Measurements from ENCODE around the gene DIAPH3. TPM values are rescaled to one million over a fixed set of nuclear protein-coding genes. Genes with fewer than 3 reads are reported as not detected.

The DIAPH3 gene
- total and polyA plus RNA-seq, 2 of the 4 experiments (the other 2 are of a cell fraction), result 8.9 to 9.3 TPM

- H2AK9ac ChIP-seq (replicated peaks; ENCODE audit: low read depth, low read length, poor library complexity), result no peak overlapping the region
- H3K79me1 ChIP-seq (ENCODE audit: low read depth in 1 of 2, low read length in 2 of 2), result peaks cover 16 to 24% of the 10 kb centered on the region in 2 experiments; a peak in 3 of 4 replicates
- H4K5ac ChIP-seq (ENCODE audit: low read depth, low read length), result no peak overlapping the region
- H2AFZ ChIP-seq (replicated peaks; ENCODE audit: low read length, poor library complexity), result no peak overlapping the region
- TF ChIP-seq RAD21 (IDR thresholded peaks at IDR 0.05; ENCODE audit: low read length), result no peak
- TF ChIP-seq FOS (IDR thresholded peaks at IDR 0.05; ENCODE audit: low read depth, low read length), result no peak
- no peak for TF ChIP-seq MAZ (IDR thresholded peaks at IDR 0.05; ENCODE audit: borderline replicate concordance, low read depth, low read length)
- no peak for TF ChIP-seq MAFK (IDR thresholded peaks at IDR 0.05; ENCODE audit: low read depth, low read length)
- TF ChIP-seq, protein P1, sequence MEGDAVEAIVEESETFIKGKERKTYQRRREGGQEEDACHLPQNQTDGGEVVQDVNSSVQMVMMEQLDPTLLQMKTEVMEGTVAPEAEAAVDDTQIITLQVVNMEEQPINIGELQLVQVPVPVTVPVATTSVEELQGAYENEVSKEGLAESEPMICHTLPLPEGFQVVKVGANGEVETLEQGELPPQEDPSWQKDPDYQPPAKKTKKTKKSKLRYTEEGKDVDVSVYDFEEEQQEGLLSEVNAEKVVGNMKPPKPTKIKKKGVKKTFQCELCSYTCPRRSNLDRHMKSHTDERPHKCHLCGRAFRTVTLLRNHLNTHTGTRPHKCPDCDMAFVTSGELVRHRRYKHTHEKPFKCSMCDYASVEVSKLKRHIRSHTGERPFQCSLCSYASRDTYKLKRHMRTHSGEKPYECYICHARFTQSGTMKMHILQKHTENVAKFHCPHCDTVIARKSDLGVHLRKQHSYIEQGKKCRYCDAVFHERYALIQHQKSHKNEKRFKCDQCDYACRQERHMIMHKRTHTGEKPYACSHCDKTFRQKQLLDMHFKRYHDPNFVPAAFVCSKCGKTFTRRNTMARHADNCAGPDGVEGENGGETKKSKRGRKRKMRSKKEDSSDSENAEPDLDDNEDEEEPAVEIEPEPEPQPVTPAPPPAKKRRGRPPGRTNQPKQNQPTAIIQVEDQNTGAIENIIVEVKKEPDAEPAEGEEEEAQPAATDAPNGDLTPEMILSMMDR (conservative IDR thresholded peaks at IDR 0.05; ENCODE audit: low read depth, low read length), result no peak
- no peak for TF ChIP-seq CEBPB (IDR thresholded peaks at IDR 0.05; ENCODE audit: low read depth, low read length)
- TF ChIP-seq RFX5 (IDR thresholded peaks at IDR 0.05; ENCODE audit: low read depth, low read length), result no peak
- no peak for TF ChIP-seq SMC3 (IDR thresholded peaks at IDR 0.05; ENCODE audit: low read depth, low read length)
- TF ChIP-seq POLR2A (IDR thresholded peaks at IDR 0.05; ENCODE audit: low read depth, low read length), result no peak
- H3K9me1 ChIP-seq (ENCODE audit: insufficient read depth, low read length), result no peaks in the 10 kb centered on the region
- H3K4me1 ChIP-seq (ENCODE audit: control insufficient read depth, insufficient read depth, low read length), result no peaks in the 10 kb centered on the region
- peaks cover under 1% of the 10 kb centered on the region; the same call in 1 of the 2 replicates for H3K36me3 ChIP-seq (ENCODE audit: control insufficient read depth, insufficient read depth, low read length)
- no peak overlapping the region for H3K4me2 ChIP-seq (ENCODE audit: low read depth, low read length)
- no peak overlapping the region for H3K4me3 ChIP-seq (ENCODE audit: insufficient read depth, low read depth, low read length)
- ChIA-PET CTCF (no interaction called here), POLR2A (ENCODE audit: unreplicated experiment) (no interaction called here)
- DNase-seq (peak; percentile 32), ATAC-seq (ENCODE audit: low read depth) (peak; percentile 70)
- H4K8ac ChIP-seq (ENCODE audit: low read depth in 2 of 2, low read length in 2 of 2), result no peak overlapping the region
- H3K56ac ChIP-seq (ENCODE audit: extremely low read depth, insufficient read depth, low read length), result no peak overlapping the region
- no CpG with 5 or more reads among the region's 1 CpG for WGBS, 2 experiments (ENCODE audit: extremely low coverage in 2 of 2, insufficient read length in 1 of 2)
- peak overlapping the region; percentile 43 for H2BK5ac ChIP-seq (ENCODE audit: low read depth, low read length, poor library complexity, severe bottlenecking)
- intact Hi-C loops (cut with micrococcal nuclease) (no loop called here), dilution Hi-C loops (cut with HindIII; ENCODE audit: low sequenced_read_pairs, unreplicated experiment) (no loop called here), in situ Hi-C loops (cut with MboI; ENCODE audit: low sequenced_read_pairs) (no loop called here)
- H3K9me3 ChIP-seq (ENCODE audit: control insufficient read depth, insufficient read depth, low read length), result peaks cover 2% of the 10 kb centered on the region; the same call in 1 of the 2 replicates
- H3K27ac ChIP-seq (ENCODE audit: insufficient read depth, low read length), result no peak overlapping the region
- no peak overlapping the region for H3K23ac ChIP-seq (ENCODE audit: low read depth, low read length)
- no peak overlapping the region for H3K4ac ChIP-seq (ENCODE audit: low read depth, low read length)
- no peak overlapping the region for H3K18ac ChIP-seq (ENCODE audit: low read depth, low read length)
- BruUV-seq (replicated peaks), result no TSS peak
- no peak overlapping the region for H4K91ac ChIP-seq (ENCODE audit: insufficient read depth, low read depth, low read length)
- H2AK5ac ChIP-seq (ENCODE audit: low read depth, low read length), result no peak overlapping the region
- no peak overlapping the region for H2BK20ac ChIP-seq (ENCODE audit: low read depth, low read length)
- H3K14ac ChIP-seq (replicated peaks; ENCODE audit: low read depth, low read length), result no peak overlapping the region
- no peaks in the 10 kb centered on the region for H3K27me3 ChIP-seq (ENCODE audit: control insufficient read depth, insufficient read depth, low read length)
- H2BK120ac ChIP-seq (ENCODE audit: low read depth, low read length), result no peak overlapping the region
- no peak overlapping the region for H2BK15ac ChIP-seq (ENCODE audit: low read depth, low read length)
- H3K9ac ChIP-seq (ENCODE audit: low read depth, low read length), result no peak overlapping the region
- no peaks in the 10 kb centered on the region for H4K20me1 ChIP-seq (ENCODE audit: insufficient read depth, low read length)
Measured at GRCh38 chr13:59997976-59998375, 165.8 kb downstream of the DIAPH3 start.
